Activated CD8-positive, alpha-beta memory T cell treated with anti-CD3 and anti-CD28 coated beads, Interleukin-2, amount 50 U/mL, for 24 hours (primary cell): ENCODE data around the gene GAGE12J.
"Not testable (repeated sequence)": the region's sequence is repeated elsewhere in the genome, so short reads cannot be mapped to it uniquely, and the experiment has no call there.

Source experiments
- DNase-seq: peaks from one replicate; pipeline ENCODE4 v3.0.0-alpha.2; 2020; ENCODE audit errors: extremely low read depth

The GAGE12J gene, protein sequence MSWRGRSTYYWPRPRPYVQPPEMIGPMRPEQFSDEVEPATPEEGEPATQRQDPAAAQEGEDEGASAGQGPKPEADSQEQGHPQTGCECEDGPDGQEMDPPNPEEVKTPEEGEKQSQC

DNA sequence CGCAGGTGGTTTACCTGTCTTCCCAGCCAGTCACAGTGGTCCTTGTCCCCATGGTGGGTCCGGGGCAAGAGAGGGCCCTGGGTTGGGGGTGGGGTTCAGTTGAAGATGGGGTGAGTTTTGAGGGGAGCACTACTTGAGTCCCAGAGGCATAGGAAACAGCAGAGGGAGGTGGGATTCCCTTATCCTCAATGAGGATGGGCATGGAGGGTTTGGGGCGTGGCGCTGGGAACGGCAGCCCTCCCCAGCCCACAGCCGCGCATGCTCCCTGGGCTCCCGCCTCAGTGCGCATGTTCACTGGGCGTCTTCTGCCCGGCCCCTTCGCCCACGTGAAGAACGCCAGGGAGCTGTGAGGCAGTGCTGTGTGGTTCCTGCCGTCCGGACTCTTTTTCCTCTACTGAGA lies at the start of gene GAGE12J:
TSS of gene GAGE12J (plus strand) at position 301 of the 400 bp plus-strand sequence. CDS start 1,157 bp downstream, outside the sequence.
- not testable (repeated sequence) for DNase-seq

DNA sequence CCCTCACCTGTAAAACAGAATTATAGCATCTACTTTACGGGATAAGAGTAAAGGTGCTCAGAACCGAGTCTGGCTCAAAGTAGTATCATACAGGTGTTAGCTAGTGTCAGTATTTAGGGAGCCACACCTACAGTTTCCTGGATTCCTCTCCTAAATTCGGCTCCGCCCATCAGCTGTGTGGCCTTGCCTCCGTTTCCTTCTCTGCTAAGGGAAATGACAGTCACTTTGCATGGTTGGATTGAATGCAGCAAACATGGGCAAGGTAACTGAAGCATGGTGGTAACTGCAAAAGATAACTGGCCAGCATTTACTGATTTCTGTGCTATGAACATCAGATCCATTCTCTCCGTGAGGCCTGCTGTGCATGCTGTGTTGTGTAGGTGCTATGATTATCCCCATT lies 49.4 kb upstream of the GAGE12J start:
- DNase-seq: no peak

DNA sequence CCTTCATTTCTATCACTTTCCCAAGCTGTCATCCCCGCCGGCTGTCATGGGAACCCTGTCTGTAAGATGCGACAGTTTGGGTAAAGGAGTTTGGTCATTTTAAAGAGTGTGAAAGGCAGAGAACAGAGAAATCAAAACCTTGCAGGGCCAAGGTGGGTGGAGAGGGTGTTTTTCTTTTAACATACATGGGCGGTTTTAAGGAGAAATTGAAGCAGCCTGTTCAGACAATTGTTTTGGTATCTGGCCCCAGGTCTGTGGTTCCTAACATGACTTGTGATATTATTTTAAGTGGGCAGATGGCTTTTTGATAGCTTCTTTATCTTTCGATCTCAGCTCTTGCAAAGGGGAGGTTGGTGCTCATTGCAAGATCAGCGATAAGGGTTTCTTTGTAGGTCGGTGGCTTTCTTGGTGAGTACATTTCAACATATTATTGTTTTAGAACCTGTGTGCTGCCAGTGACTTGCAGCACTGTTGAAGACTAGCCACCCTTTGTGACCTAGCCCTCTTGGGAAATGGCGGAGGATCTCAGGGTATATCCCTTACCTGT lies 48.6 kb upstream of the GAGE12J start:
- DNase-seq: no peak

DNA sequence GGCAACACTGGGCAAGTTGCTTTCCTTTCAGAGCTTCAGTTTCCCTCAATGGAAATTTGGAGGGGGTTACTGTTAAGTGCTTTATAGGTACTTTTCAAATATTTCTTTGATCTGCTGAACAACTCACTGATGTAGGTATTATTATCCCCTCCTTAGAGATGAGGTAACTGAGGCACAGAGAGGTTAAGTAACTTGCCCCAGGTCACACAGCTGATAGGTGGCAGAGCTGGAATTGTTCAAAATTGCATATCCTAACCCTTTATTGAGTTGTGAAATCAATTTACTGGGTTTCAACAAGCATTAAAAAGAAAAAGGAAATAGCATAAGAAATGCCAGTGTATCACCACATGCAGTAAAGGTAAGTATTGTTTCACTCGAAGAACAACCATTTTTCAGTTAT lies 45.6 kb upstream of the GAGE12J start:
- no peak for DNase-seq

DNA sequence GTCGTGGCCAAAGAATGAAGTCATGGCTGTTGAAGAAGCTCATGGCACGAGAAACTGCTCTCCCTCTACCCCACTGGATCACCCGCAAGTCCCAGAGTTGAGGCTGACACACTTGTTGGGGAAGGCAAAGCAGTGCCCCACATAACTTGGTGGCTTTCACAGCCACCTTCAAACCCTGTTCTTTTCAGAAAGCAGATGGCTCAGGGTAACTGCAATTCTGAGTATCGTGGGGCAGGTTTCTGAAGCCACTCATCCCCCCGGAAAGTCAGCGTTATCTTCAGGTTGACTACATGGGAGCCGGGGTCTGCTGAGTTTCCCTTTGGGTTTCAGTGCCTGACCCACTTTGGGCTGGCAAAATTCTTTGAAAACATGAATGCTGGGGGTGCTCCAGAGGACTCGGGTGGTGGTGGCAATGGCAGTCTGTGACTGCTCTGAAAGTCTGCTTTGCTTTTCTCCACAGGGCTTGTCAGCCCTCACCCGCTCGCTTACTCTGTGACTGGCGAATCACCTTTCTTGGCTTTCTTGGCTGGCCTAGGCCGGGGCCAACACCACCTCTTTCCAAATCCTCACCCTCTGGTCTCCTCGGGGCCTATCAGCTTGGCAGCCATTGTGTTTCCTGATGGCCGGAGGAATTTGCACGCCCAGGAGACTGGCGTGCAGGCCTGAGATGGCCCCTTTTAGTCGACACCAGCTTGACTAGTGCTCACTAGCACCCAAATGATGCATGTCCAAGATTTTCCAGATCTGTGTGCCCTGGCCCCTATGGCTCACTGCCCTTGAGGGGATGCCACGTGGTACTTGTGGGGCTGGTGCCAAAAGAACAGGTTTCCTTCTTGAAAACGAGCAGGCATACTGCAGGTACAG lies 44.9 kb upstream of the GAGE12J start:
- DNase-seq: no peak

DNA sequence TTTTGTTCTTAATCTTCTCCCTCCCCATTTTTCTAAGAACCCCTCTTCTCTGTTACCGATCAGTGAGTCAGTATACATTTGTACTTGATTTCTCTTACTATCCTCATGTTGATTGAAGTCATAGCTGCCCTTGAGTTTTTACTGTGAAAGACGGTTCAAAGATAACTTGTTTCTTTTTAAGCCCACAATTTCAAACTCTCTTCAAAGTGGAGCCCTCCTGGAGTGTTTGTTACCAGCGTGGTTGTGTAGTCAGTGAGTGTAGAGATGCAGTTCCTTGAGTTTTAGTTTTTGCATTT lies 44.4 kb upstream of the GAGE12J start:
- no peak for DNase-seq

DNA sequence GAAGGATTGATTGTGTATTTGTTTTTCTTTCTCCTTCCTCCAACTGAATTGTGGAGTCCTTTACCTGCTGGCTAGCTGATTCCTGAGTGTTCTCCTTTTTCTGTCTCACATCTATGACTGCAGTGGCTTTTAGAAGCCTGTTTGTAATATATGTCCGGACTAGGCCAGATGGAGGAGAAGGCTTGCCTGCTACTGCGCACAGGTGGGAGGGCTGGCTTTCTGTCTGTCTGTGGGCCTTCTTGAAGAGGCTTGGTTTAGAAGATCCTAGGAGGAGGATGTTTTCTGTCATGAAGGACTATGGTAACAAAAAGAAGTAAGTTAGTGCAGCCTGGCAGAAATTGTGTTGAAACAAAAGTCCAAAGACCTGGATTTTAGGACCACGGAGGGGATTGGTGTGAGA lies 43.8 kb upstream of the GAGE12J start:
- DNase-seq: no peak

DNA sequence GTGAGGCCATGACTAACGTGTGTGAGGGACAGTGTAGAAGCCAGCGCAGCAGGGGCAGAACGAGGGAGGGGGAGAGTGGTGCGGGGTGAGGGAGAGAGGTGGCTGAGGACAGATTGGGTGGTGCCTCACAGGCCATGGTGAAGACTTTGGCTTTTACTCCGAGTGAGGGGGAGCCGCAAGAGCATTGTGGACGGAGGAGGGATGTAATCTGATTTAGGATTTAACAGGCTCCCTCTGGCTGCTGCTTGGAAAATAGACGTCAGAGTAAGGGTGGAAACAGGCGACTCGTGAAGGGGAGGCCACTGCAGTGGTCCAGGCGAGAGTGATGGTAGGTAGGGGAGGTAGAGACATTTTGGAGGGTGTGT lies 39.2 kb upstream of the GAGE12J start:
- DNase-seq: no peak

DNA sequence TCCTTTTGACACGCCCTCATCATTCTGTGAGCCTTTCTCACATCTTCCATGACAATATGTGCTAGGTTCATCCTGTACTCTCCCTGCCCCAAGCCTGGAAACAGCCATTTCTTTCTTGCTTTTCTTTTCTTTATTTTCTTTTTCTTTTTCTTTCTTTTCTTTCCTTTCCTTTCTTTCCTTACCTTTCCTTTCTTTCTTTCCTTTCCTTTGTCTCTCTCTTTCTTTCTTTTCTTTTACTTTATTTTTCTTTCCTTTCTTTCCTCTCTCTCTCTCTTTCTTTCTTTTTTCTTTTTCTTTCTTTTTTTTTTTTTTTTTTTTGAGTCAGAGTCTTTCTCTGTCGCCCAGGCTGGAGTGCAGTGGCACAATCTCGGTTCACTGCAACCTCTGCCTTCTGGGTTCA lies 37.6 kb upstream of the GAGE12J start:
- no peak for DNase-seq

DNA sequence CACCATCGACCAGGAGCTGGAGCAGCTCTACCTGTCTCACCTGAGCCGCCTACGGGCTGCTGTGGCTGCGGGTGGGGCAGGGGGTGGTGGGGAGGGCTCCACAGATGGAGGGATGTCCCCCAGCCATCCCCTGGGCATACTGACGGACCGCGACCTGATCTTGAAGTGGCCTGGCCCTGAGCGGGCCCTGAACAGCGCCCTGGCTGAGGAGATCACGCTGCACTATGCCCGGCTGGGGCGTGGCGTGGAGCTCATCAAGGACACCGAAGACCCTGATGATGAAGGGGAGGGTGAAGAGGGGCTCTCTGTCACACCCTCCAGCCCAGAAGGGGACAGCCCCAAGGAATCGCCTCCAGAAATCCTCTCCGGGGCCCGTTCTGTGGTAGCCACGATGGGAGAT lies 35.7 kb upstream of the GAGE12J start:
- no peak for DNase-seq

DNA sequence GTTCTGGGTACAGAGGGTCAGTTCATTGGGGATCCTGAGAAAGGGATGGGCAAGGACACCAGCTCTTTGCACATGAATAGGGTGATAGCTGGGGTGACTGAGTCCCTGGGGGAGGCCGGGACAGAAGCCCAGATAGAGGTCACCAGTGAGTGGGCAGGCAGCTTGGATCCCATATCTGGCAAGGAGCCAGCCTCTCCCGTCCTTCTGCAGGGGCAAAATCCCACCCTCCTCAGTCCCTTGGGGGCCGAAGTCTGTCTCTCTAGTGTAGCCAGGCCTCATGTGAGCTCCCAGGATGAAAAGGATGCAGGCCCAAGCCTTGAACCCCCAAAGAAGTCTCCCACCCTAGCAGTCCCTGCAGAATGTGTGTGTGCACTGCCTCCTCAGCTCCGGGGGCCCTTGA lies 35.3 kb upstream of the GAGE12J start:
- no peak for DNase-seq

DNA sequence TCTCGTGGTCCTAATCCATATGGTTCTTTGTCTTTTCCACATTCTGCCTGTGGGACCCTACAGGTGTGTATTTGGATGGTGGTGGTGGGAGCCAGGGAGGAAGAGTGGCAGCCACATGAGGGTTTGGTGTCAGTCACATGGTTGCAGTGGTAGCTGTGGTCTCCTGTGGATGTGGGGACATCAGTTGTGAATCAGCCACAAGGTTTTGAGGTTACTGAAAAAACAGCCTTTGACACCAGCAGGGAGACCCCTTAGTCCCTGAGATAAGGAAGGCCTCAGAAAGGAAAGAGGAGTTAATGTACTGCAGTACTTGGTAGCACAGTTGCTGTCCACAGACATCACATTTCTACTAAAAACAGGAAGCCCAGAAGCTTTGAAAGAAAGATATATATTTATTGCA lies 34.2 kb upstream of the GAGE12J start:
- no peak for DNase-seq

DNA sequence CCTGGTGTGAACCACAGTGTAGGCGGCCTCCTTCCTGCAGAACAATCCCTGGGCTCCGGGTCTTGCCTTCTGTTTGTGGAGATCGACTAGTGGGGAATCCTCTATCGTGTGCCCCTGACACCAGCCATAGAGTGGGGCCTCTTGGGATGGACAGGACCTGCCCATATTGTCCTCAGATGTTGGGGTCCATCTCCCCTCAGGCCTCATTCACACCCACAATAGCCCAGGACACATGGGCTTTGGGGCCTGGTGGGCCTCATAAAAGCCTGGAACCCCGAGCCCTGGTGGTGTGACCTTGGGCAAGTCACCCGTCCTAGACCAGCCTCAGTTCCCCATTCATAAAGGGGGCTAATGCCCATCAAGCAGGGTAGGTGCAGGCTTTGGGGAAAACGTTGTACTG lies 31.6 kb upstream of the GAGE12J start:
- DNase-seq: no peak

DNA sequence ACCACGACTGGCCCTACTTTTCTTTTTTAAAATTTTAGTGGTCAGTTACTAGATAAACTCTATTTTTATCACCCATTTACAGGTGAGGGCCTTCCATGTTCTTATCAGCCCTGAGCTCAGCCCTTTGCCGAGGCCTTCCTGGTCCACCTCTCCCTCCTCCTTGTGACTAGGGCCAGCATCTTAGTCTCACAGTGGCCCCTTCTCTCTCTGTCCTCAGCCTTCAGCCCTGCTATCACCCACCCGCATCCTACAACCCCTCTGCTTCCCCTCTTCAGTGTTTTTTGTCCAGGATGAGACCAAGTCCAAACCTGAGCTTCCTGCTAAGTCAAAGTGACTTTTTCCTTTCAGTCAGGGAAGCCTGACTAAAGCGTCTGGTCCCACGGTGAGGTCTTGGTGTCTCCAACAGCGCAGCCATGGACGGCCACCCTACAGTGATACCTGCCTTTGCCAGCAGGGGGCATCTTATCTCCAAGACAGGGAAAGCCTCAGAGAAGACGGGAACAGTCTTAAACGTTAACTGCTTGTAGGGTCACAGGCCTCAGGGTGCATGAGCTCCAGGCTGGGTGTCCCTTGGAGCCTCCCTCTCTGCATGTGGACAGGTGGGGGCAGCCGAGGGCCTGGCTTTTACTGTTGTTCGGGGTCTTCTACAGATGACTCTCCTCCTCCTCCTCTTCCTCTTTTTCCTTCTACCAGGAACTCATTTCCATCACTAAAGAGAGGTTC lies 30.1 kb upstream of the GAGE12J start:
- peak; percentile 35 for DNase-seq

DNA sequence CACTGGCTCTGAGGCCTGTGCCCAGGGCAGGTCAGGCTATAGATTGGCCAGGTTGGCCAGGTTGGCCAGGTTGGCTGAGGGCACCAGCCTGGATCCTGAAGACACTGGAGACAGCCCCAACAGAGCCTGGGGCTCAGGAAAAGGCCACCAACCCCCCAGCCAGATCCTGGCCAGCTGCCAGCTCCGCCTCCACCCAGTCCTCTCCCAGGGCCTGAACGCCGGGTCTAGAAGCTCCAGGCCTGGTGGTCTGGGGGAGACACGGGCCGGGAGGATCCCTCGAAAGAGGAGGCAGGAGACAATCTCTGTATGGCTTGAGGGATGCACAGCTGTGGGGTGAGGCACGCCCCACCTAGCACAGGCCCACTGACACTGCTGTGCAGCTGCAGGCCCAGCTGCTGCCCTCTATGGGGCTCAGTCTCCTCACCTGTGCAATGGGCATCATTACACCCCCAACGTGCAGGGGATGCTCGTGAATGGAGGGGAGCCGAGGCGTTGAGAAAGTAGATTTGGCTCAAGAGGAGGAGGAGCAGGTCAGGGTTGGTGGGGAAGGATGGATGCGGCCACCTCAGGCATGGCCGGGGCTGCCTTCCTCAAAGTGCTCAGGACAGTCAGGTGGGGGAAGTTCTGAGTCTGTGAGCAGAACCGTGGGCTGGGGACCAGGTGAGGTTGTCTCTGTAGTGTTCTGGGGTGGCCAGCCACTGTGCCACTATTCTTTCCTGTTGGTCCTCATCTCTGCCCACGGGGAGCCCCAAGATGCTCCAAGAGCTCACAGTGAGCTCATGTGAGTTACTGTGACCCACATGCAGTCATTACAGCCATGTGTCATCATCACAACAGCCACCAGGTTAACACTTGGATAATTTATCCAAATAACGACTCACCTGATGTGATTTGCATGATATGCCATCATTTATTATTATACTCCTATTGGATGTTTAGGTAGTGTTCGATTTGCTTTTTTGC lies 29.2 kb upstream of the GAGE12J start:
- DNase-seq: no peak

DNA sequence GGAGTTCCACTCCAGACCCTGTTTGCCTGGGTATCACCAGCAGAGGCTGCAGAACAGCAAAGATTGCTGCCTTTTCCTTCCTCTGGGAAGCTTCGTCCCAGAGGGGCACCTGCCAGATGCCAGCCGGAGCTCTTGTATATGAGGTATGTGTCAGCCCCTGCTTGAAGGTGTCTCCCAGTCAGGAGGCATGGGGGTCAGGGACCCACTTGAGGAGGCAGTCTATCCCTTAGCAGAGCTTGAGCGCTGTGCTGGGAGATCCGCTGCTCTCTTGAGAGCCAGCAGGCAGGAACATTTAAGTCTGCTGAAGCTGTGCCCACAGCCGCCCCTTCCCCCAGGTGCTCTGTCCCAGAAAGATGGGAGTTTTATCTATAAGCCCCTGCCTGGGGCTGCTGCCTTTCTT lies 22.5 kb upstream of the GAGE12J start:
- DNase-seq: not testable (repeated sequence)

DNA sequence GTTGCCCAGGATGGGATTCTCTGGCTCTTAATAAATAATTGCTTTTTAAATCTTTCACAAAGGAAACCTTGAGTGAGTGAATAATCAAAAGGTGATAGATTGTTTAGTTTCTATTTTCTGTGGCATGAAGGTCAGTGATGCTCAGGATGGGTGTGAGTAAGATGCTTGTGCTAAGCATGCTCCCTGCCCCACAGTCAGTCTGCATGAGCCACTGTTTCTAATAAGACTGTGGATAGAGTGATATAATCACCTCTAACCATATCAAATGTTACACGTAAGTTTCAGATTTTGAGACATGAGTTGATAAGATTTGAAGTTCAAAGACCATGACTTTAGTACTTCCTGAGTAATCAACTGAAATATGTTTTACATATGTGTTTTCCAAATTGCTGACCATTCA lies 21.1 kb upstream of the GAGE12J start:
- DNase-seq: no peak

DNA sequence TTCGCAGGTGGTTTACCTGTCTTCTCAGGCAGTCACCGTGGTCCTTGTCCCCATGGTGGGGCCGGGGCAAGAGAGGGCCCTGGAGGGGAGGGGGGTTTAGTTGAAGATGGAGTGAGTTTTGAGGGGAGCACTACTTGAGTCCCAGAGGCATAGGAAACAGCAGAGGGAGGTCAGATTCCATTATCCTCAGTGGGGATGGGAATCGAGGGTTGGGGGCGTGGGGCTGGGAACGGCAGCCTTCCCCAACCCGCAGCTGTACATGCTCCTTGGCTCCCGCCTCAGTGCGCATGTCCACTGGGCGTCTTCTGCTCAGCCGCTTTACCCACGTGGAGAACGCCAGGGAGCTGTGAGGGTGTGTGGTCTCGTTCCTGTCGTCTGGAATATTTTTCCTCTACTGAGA lies 18.5 kb upstream of the GAGE12J start, which contains the start of gene GAGE10:
TSS of gene GAGE10 (plus strand) at position 301 of the 400 bp plus-strand sequence. CDS start 1,214 bp downstream, outside the sequence.
- no peak for DNase-seq

DNA sequence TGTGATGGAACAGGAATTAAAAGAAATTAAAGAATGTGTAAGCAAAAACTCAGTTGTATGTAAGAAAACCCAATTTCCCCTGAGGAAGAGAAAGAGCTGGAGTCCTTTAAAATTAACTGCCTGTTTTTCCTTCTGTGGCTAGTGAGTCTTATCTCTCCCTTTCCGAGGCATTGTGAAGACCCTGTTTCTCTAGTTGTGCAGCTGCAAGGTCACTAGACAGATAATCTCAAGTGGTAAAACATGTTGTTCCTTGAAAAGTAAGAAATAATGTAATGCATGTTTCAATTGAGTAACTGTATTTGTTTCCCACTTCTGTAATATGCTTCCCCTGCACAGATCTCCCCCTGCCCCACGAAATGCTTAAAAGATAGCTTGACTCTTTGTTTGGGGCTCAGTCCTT lies 14.1 kb upstream of the GAGE12J start:
- DNase-seq: not testable (repeated sequence)

DNA sequence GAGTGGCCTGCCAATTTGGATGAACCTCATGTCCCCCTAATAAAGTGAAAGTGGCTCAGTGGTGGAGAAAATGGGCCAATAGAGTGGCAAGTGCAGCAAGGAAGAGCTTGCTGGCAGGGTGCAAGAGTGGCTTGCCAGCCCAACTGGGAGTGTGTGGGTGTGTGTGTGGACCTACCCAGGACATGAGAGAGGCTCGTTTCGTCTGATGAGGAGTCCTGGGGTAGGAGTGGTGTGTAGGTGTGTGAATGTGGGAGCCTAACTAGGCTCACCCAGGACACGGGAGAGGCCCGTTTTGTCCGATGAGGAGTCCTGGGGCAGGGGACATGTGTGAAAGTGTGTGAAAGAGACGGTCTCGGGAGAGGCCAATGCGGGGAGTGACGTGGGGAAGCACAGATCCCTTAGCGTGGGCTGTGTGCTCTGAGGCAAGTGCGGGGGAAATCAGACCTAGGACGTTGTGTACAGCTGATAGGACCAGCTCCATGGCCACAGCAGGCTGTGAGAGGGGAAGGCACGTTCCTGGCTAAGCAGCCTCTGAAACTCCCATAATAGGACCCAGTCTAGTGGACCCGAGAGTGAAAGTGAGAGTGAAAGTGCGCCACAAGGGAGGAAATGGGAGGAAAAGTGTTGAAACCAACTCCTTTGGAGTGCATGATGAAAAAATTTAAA lies 13.1 kb upstream of the GAGE12J start:
- DNase-seq: no peak

DNA sequence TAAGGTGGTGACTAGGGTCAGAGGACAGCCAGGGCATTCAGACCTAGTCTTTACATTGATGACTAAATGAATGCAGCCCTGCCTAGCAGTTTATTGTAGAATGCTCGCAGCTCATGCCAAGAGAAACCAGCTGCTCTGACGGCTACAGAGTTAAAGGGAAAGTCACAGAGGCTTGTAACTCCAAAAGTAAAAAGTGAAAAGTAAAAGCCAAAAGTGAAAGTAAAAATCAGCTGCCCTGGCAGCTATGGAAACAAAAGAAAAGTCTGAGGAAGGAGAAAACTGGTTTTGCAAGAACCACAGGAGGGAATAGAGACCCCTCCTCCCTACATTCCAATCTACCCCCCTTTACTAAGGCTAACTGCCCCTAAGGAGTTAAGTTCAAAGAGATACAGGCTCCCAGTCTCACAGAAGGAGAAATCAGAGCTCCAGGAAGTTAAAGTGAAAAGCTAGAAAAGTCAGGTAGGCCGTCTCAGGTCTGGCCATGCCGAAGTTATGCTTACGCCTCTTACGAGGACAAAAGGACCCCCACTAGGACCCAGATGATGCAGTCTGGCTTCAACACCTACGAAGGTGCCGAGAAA lies 12.3 kb upstream of the GAGE12J start:
- DNase-seq: no peak
